Measurements from ENCODE around the gene QPCTL.

Gene QPCTL

DNA sequence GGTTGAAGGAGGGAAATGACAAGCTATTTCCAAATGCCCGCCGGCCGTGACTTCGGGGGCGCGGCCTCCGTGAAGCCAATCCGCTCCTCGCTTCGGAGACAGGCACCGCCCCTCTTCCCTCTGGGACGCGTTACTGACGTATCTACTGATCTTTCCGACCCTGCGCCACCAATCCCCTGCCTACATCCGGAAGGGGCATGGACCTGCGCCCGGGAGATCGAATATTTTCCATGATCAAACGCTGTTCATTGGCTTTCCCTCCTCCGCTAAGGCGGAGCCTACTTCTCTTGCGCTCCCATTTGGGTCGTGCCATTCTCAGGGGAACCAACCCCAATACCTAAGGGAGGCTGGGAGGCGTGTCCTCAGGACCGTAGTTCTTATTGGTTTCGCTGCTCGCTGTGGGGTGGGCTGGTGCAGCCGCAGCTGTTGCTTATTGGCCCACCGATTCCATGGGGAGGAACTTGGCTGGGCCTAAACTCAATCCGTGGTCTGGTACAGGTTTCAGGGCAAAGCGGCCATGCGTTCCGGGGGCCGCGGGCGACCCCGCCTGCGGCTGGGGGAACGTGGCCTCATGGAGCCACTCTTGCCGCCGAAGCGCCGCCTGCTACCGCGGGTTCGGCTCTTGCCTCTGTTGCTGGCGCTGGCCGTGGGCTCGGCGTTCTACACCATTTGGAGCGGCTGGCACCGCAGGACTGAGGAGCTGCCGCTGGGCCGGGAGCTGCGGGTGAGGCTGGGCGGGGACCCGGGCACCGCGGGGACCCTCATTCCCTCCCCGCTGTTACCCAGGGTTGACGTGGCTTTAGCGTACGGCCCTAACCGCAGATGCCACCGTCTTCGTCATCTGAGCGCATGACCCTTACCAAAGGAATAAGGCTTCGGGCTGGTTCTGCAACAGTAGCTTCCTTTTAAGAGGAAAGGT lies at the start of gene QPCTL:
Gene QPCTL, plus strand, starts transcription at position 480 of the 919 bp plus-strand sequence. Its CDS starts 38 bp downstream, at position 518.
- TF ChIP-seq, protein P1, sequence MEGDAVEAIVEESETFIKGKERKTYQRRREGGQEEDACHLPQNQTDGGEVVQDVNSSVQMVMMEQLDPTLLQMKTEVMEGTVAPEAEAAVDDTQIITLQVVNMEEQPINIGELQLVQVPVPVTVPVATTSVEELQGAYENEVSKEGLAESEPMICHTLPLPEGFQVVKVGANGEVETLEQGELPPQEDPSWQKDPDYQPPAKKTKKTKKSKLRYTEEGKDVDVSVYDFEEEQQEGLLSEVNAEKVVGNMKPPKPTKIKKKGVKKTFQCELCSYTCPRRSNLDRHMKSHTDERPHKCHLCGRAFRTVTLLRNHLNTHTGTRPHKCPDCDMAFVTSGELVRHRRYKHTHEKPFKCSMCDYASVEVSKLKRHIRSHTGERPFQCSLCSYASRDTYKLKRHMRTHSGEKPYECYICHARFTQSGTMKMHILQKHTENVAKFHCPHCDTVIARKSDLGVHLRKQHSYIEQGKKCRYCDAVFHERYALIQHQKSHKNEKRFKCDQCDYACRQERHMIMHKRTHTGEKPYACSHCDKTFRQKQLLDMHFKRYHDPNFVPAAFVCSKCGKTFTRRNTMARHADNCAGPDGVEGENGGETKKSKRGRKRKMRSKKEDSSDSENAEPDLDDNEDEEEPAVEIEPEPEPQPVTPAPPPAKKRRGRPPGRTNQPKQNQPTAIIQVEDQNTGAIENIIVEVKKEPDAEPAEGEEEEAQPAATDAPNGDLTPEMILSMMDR (IDR thresholded peaks at IDR 0.05; ENCODE audit: extremely low read depth, missing control alignments) = no peak
- peak; percentile 94 for DNase-seq (ENCODE audit: low spot score)

DNA sequence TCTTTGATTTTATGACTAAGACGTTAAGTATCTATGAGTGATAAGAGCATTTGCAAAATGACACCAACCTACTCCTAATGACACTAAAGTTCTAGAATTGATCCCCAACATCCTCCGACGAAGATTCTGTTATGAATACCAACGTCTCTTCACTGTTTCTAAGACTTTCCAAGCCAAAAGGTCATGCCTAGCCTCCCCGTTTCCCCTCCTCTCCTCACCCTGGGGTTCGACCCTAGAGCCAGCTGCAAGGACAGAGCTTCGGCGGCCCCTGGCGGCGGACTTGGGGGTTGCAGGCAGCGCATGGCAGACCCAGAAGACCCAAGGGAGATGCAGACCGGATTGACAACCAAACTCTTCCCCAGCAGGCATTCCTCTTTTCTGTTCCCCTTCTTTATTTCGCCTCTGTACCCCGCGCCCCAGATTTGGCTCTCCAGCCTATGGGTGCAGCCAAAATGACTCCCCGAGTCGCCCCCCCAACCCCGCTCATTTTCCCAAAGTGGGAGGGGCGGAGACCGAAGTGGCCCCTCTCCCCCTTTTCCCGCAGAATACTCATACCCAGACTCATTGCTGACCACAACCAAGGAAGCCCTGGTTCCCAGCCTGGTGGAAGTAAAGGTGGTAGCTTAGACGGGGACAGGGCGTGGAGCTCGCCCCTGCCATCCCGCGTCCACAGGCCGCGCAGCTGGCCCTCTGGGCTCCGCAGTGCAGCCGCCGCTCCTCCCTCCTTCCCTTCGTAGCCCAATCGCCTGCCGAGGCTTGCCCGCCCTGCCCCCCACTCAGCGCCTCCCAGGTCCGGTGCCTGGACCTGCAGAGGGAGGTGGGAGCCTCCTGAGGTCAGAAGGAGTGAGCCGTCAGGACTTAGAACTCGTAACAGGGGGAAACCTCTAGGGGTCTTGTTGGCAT lies 49.2 kb upstream of the QPCTL start:
- DNase-seq (ENCODE audit: low spot score) = peak; percentile 90
- TF ChIP-seq, protein P1 (IDR thresholded peaks at IDR 0.05; ENCODE audit: extremely low read depth, missing control alignments) = peak; percentile 98

GRCh38 chr19:45643927-45644771 lies 48.3 kb upstream of the QPCTL start:
- TF ChIP-seq, protein P1 (IDR thresholded peaks at IDR 0.05; ENCODE audit: extremely low read depth, missing control alignments) = no peak
- no peak for DNase-seq (ENCODE audit: low spot score)

- TF ChIP-seq, protein P1 (IDR thresholded peaks at IDR 0.05; ENCODE audit: extremely low read depth, missing control alignments) = no peak
- no peak for DNase-seq (ENCODE audit: low spot score)
Observed at GRCh38 chr19:45645068-45645630, 47.3 kb upstream of the QPCTL start.

- peak; percentile 97 for DNase-seq (ENCODE audit: low spot score)
Observed at GRCh38 chr19:45645631-45646344, 46.7 kb upstream of the QPCTL start.

DNA sequence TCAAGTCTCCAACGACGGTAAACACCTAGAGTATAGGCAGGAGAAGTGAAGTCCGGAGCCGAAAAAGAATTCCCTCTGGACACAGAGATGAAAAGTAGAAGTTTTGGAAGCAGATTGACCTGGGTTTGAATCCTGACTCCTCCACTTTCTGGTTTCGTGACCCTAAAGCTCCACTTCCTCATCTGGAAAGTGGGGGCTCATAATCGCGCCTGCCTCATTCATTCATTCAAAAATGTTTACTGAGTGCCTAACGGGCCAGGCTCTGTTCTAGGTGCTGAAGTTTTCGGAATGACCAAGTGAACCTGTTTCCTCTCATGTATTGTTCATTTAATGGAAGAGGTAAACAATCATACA lies 46.1 kb upstream of the QPCTL start:
- no peak for DNase-seq (ENCODE audit: low spot score)
- TF ChIP-seq, protein P1 (IDR thresholded peaks at IDR 0.05; ENCODE audit: extremely low read depth, missing control alignments) = no peak

More at GRCh38 chr19:45645631-45646344, 46.7 kb upstream of the QPCTL start:
- TF ChIP-seq, protein P1 (IDR thresholded peaks at IDR 0.05; ENCODE audit: extremely low read depth, missing control alignments) = no peak

Measured in GM20000 (cell line).